Immature natural killer cell (primary cell): Measurements from ENCODE around the gene SOAT1. TPM values are rescaled to one million over a fixed set of nuclear protein-coding genes. Genes with fewer than 3 reads are reported as not detected.
"Not testable (repeated sequence)": the region's sequence is repeated elsewhere in the genome, so short reads cannot be mapped to it uniquely, and the experiment has no call there.

Source experiments
- DNase-seq, 3 donors: peaks; one replicate each; pipeline ENCODE4 v3.0.0; 2022; ENCODE audit warnings: mixed read lengths in 1 of 3
- H3K27ac Mint-ChIP-seq, 6 donors: one replicate each; pipeline ENCODE4 v1.8.0; 2020; ENCODE audit warnings: mixed read lengths in 6 of 6, mild to moderate bottlenecking in 5 of 6, inconsistent platforms in 4 of 6, moderate library complexity in 3 of 6
- H3K27me3 Mint-ChIP-seq, 3 donors: one replicate each; pipeline ENCODE4 v1.8.0; 2020 to 2021; ENCODE audit warnings: low read depth in 3 of 3, mild to moderate bottlenecking in 3 of 3, mixed read lengths in 3 of 3, moderate library complexity in 3 of 3, inconsistent platforms in 1 of 3
- H3K36me3 Mint-ChIP-seq, 3 donors: one replicate each; pipeline ENCODE4 v1.8.0; 2020; ENCODE audit warnings: mixed read lengths in 3 of 3, inconsistent platforms in 2 of 3, mild to moderate bottlenecking in 2 of 3
- H3K4me1 Mint-ChIP-seq, 2 donors: one replicate each; pipeline ENCODE4 v1.8.0; 2020; ENCODE audit warnings: inconsistent platforms in 2 of 2, mild to moderate bottlenecking in 2 of 2, mixed read lengths in 2 of 2, moderate library complexity in 1 of 2
- H3K4me3 Mint-ChIP-seq, 5 donors: one replicate each; pipeline ENCODE4 v1.8.0; 2020; ENCODE audit warnings: mild to moderate bottlenecking in 5 of 5, mixed read lengths in 5 of 5, inconsistent platforms in 3 of 5, moderate library complexity in 3 of 5
- H3K9me3 Mint-ChIP-seq, 6 donors: one replicate each; pipeline ENCODE4 v1.8.0; 2020; ENCODE audit warnings: mild to moderate bottlenecking in 6 of 6, mixed read lengths in 6 of 6, inconsistent platforms in 4 of 6, moderate library complexity in 3 of 6
- polyA plus RNA-seq, 3 donors: library from polyadenylated mRNA; unstranded; fragments of 300-500 nt; fragmentation: Illumina TruSeq; gene quantifications; one replicate each; pipeline ENCODE4 v1.2.3, GENCODE V29; 2021

Gene SOAT1
- polyA plus RNA-seq = 100 to 1,000 TPM in 1 of 3 donors, 10 to 100 TPM in 2; 59.6 to 144 (median 95.3) TPM

GRCh38 chr1:179293340-179294327 lies at the start of gene SOAT1:
SOAT1 (plus strand) TSS chr1:179293797; CDS start chr1:179302685, 8,888 bp downstream.
- H3K27ac Mint-ChIP-seq = peak within 1 kb of the TSS; percentile 89 to 99 (median 96)
- no peaks in the 10 kb centered on the region for H3K36me3 Mint-ChIP-seq
- DNase-seq = peak; percentile 95 to 96 (median 95)
- peaks cover 38 to 46% of the 10 kb centered on the region in 2 donors for H3K4me1 Mint-ChIP-seq
- peaks cover 0 to 6% (median 4%) of the 10 kb centered on the region in 3 donors for H3K27me3 Mint-ChIP-seq
- H3K9me3 Mint-ChIP-seq = no peaks in the 10 kb centered on the region
- peak within 1 kb of the TSS; percentile 87 to 99 (median 94) for H3K4me3 Mint-ChIP-seq

DNA sequence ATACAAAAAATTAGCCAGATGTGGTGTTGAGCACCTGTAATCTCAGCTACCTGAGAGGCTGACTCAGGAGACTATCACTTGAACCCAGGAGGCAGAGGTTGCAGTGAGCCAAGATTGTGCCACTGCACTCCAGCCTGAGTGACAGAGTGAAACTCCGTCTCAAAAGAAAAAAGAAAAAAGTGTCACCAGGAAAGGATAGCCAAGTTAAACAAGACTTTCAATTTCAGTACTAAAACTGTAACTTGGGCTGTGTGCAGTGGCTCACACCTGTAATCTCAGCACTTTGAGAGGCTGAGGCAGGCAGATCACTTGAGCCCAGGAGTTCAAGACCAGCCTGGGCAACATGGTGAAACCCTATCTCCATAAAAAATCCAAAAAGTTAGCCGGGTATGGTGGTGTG lies 48.2 kb upstream of the SOAT1 start:
- not testable (repeated sequence) for H3K9me3 Mint-ChIP-seq, H3K4me1 Mint-ChIP-seq, H3K27ac Mint-ChIP-seq, DNase-seq, H3K4me3 Mint-ChIP-seq, H3K27me3 Mint-ChIP-seq, H3K36me3 Mint-ChIP-seq

- Mint-ChIP-seq H3K4me1 (no peaks in the 10 kb centered on the region), H3K27me3 (peaks cover 0 to 4% (median 0%) of the 10 kb centered on the region in 3 donors), H3K9me3 (no peaks in the 10 kb centered on the region), H3K27ac (no peak overlapping the region), H3K4me3 (no peak overlapping the region), H3K36me3 (no peaks in the 10 kb centered on the region)
- no peak for DNase-seq
Observed at GRCh38 chr1:179247923-179248322, 45.7 kb upstream of the SOAT1 start.

GRCh38 chr1:179251675-179252074 lies 41.9 kb upstream of the SOAT1 start:
- H3K9me3 Mint-ChIP-seq = no peaks in the 10 kb centered on the region
- H3K27ac Mint-ChIP-seq = no peak overlapping the region
- H3K4me1 Mint-ChIP-seq = no peaks in the 10 kb centered on the region
- H3K4me3 Mint-ChIP-seq = no peak overlapping the region
- H3K27me3 Mint-ChIP-seq = peaks cover 0 to 4% (median 2%) of the 10 kb centered on the region in 3 donors
- H3K36me3 Mint-ChIP-seq = no peaks in the 10 kb centered on the region
- DNase-seq = peak in 2 of 3 donors; percentile 9 to 22

GRCh38 chr1:179252606-179253005 lies 41.0 kb upstream of the SOAT1 start:
- H3K4me1 Mint-ChIP-seq = no peaks in the 10 kb centered on the region
- H3K27ac Mint-ChIP-seq = no peak overlapping the region
- no peak for DNase-seq
- H3K27me3 Mint-ChIP-seq = peaks cover 0 to 4% (median 2%) of the 10 kb centered on the region in 3 donors
- H3K36me3 Mint-ChIP-seq = no peaks in the 10 kb centered on the region
- H3K9me3 Mint-ChIP-seq = no peaks in the 10 kb centered on the region
- H3K4me3 Mint-ChIP-seq = no peak overlapping the region

GRCh38 chr1:179253286-179253972 lies 40.2 kb upstream of the SOAT1 start:
- no peaks in the 10 kb centered on the region for H3K9me3 Mint-ChIP-seq
- no peaks in the 10 kb centered on the region for H3K36me3 Mint-ChIP-seq
- peaks cover 0 to 4% (median 2%) of the 10 kb centered on the region in 3 donors for H3K27me3 Mint-ChIP-seq
- H3K4me3 Mint-ChIP-seq = no peak overlapping the region
- H3K4me1 Mint-ChIP-seq = no peaks in the 10 kb centered on the region
- no peak for DNase-seq
- no peak overlapping the region for H3K27ac Mint-ChIP-seq

DNA sequence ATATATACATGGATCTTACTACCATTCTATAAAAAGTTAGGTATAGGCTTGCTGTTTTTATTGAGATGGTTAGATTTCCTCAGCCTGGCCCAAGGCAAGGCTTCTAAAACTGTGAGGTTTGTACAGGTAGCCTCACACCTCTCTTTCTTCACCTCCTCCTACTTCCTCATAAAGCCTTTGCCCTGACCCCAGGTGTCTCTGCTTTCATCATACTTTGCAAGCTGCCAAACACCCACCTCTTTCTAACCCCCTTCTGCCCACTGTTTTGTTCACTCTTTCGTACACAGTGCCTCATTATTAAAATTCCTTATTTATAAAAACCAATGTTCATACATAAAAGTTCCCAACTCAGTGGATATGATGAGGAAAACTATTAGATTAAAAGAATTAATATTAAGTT lies 31.4 kb upstream of the SOAT1 start:
- Mint-ChIP-seq H3K36me3 (no peaks in the 10 kb centered on the region), H3K4me1 (peaks cover 0 to 2% of the 10 kb centered on the region in 2 donors), H3K27me3 (peaks cover 0 to 5% (median under 1%) of the 10 kb centered on the region in 3 donors), H3K4me3 (no peak overlapping the region), H3K9me3 (no peaks in the 10 kb centered on the region), H3K27ac (no peak overlapping the region)
- no peak for DNase-seq

- H3K27ac Mint-ChIP-seq = no peak overlapping the region
- H3K4me3 Mint-ChIP-seq = no peak overlapping the region
- peaks cover 0 to 5% (median 2%) of the 10 kb centered on the region in 3 donors for H3K27me3 Mint-ChIP-seq
- H3K4me1 Mint-ChIP-seq = peaks cover 0 to 2% of the 10 kb centered on the region in 2 donors
- H3K9me3 Mint-ChIP-seq = no peaks in the 10 kb centered on the region
- no peak for DNase-seq
- no peaks in the 10 kb centered on the region for H3K36me3 Mint-ChIP-seq
Observed at GRCh38 chr1:179263121-179263520, 30.5 kb upstream of the SOAT1 start.

DNA sequence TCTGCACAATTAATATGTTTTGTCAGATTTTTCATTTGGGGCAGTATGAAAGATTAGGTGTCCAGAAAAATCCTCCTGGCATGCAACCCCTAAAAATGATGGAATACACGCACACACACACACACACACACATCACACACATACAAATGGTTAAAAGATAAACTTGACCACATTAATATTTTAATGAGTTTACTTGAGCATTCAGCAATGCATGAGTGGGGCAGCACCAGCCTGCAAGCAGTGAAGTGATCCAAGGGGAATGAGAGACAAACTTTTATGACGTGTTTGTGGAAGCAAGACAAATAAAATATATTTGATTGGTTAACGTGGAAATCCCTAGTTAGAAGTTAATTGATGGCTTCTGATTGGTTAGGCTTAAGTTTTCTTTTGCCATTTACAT lies 29.1 kb upstream of the SOAT1 start:
- Mint-ChIP-seq H3K4me3 (no peak overlapping the region), H3K27me3 (peaks cover 0 to 5% (median 2%) of the 10 kb centered on the region in 3 donors), H3K4me1 (peaks cover 0 to 2% of the 10 kb centered on the region in 2 donors), H3K36me3 (no peaks in the 10 kb centered on the region), H3K27ac (no peak overlapping the region), H3K9me3 (no peaks in the 10 kb centered on the region)
- DNase-seq = no peak

DNA sequence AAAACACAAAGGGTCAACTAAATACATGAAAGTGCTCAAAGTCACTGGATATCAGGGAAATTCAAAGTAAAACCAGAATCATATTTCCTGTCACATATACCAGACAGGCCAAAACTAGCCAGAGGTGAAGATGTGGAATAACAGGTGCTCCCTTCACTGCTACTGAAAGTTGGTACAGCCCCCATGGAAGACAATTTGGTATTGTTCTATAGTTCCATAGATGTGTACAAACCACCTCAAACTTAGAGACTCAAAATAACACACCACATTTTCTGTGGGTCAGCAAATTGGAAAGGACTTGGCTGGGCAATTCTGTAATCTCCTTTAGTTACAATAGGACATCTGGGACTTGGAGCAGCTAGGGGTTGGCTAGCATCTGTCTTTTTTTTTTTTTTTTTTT lies 24.5 kb upstream of the SOAT1 start:
- no peak for DNase-seq
- no peak overlapping the region for H3K27ac Mint-ChIP-seq
- H3K4me3 Mint-ChIP-seq = no peak overlapping the region
- no peaks in the 10 kb centered on the region for H3K4me1 Mint-ChIP-seq
- no peaks in the 10 kb centered on the region for H3K9me3 Mint-ChIP-seq
- H3K36me3 Mint-ChIP-seq = no peaks in the 10 kb centered on the region
- peaks cover 0 to 2% (median 0%) of the 10 kb centered on the region in 3 donors for H3K27me3 Mint-ChIP-seq

DNA sequence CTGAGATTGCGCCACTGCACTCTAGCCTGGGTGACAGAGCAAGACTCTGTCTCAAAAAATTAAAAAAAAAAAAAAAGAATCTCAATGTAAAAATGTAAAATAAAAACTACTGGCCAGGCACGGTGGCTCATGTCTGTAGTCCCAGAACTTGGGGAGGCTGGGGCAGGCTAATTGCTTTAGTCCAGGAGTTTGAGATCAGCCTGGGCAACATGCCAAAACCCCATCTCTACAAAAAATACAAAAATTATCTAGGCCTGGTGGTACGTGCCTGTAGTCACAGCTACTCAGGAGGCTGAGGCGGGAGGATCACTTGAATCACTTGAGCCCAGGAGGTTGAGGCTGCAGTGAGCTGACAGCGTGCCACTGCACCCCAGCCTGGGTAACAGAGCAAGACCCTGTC lies 19.2 kb upstream of the SOAT1 start:
- H3K36me3 Mint-ChIP-seq, H3K27me3 Mint-ChIP-seq, H3K27ac Mint-ChIP-seq, H3K4me3 Mint-ChIP-seq, DNase-seq, H3K9me3 Mint-ChIP-seq, H3K4me1 Mint-ChIP-seq: not testable (repeated sequence)

DNA sequence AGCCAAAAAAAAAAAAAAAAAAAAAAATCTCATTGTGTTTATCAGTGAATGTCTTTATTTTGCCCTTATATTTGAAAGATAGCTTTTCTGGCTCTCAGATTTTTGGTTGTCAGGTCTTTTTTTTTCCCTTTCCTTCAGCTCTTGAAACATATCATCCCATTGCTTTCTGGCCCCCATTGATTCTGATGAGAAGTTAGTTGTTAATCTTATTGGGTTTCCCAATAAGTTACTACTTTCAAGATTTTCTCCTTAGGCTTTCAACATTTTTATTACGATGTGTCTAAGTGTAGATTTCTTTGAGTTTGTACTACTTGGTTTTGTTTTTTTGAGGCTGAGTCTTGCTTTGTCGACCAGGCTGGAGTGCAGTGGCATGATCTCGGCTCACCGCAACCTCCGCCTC lies 14.7 kb upstream of the SOAT1 start:
- H3K27ac Mint-ChIP-seq = peak overlapping the region in 1 of 6 donors; percentile 7
- H3K9me3 Mint-ChIP-seq = peaks cover 0 to 11% (median 5%) of the 10 kb centered on the region in 6 donors

GRCh38 chr1:179283992-179284391 lies 9.6 kb upstream of the SOAT1 start:
- Mint-ChIP-seq H3K4me1 (no peaks in the 10 kb centered on the region), H3K36me3 (peaks cover 0 to 5% (median 3%) of the 10 kb centered on the region in 3 donors), H3K4me3 (no peak overlapping the region), H3K9me3 (peaks cover 0 to 7% (median 4%) of the 10 kb centered on the region in 6 donors), H3K27me3 (peaks cover 0 to 12% (median 3%) of the 10 kb centered on the region in 3 donors), H3K27ac (no peak overlapping the region)
- DNase-seq = no peak

More for the DNA sequence above, 14.7 kb upstream of the SOAT1 start:
- Mint-ChIP-seq H3K27me3 (peaks cover 0 to 10% (median 4%) of the 10 kb centered on the region in 3 donors), H3K4me3 (no peak overlapping the region), H3K4me1 (no peaks in the 10 kb centered on the region), H3K36me3 (peaks cover 0 to 5% (median 3%) of the 10 kb centered on the region in 3 donors)
- DNase-seq = no peak

DNA sequence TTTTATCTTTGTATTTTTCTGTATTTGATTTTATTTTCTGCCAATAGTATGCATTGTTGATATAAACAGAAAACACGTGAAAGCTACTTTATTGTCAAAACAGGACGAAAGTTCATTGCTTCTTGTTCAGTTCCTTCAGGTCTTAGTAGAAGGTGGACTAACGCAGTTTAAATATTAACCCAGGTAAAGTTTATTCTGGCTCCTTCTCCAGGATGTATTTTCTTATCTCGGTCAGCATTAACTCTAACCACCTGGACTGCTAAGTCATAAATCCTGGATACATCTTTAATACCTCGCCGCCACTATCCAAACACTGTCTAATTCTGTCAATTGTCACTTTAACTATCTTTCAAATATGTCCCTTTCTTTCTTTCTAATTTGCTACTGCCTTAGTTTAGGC lies 5.7 kb upstream of the SOAT1 start:
- Mint-ChIP-seq H3K36me3 (no peaks in the 10 kb centered on the region), H3K4me3 (no peak overlapping the region), H3K27me3 (peaks cover 0 to 7% (median 1%) of the 10 kb centered on the region in 3 donors), H3K9me3 (no peaks in the 10 kb centered on the region), H3K4me1 (peaks cover 0 to under 1% of the 10 kb centered on the region in 2 donors), H3K27ac (no peak overlapping the region)
- no peak for DNase-seq
